Progenitor cell of endocrine pancreas (in vitro differentiated cells): ENCODE results near the gene ARHGAP19. TPM values are rescaled to one million over a fixed set of nuclear protein-coding genes. Genes with fewer than 3 reads are reported as not detected.

Experiments used
- DNase-seq: peaks from one replicate; pipeline ENCODE4 v3.0.0; 2021; ENCODE audit warnings: low spot score; ENCODE audit not compliant: unreplicated experiment
- H3K27ac Mint-ChIP-seq: 2 replicates; pipeline ENCODE4 v1.8.0; 2021; ENCODE audit warnings: mild to moderate bottlenecking, moderate library complexity, mixed read lengths
- H3K27me3 Mint-ChIP-seq: 2 replicates; pipeline ENCODE4 v1.8.0; 2021; ENCODE audit warnings: mixed read lengths
- H3K36me3 Mint-ChIP-seq: 2 replicates; pipeline ENCODE4 v1.8.0; 2022; ENCODE audit warnings: mixed read lengths; ENCODE audit not compliant: insufficient read depth
- H3K4me1 Mint-ChIP-seq: 2 replicates; pipeline ENCODE4 v1.8.0; 2021; ENCODE audit warnings: low read depth, mixed read lengths
- H3K4me3 Mint-ChIP-seq: 2 replicates; pipeline ENCODE4 v1.8.0; 2021; ENCODE audit warnings: low read depth, mild to moderate bottlenecking, moderate library complexity, mixed read lengths
- H3K9me3 Mint-ChIP-seq: 2 replicates; pipeline ENCODE4 v1.8.0; 2021; ENCODE audit warnings: low read depth, mixed read lengths
- total RNA-seq: library from RNA; stranded (reverse); gene quantifications from 2 replicates; pipeline ENCODE4 v1.2.1, GENCODE V29; 2021
- TF ChIP-seq, protein P1 (sequence below): fragments of 200-600 bp; sonication (generic); IDR thresholded peaks from one replicate; pipeline ENCODE4 v1.5.0; 2021; ENCODE audit warnings: antibody characterized with exemption, mild to moderate bottlenecking; ENCODE audit not compliant: unreplicated experiment

ARHGAP19 gene
- total RNA-seq, 1 donor from 2014 or later: 21.1 TPM

DNA sequence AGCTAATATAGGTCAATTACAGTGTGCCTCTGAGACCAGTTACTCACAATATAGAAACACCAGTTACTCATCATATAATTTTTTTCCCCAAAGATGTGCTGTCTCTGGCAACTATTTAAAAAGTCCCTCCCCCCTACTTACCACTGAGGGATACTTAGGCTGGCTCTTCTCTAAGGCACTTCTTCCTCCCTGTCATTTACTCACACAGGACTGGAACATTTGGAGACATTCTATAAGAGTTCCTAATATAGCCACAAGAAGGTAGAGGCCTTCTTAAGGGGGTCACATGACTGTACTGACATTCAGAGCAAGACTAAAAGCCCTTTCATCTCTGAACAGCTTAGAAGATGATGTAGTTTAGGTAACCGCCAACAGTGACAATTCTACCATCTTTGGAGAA is 62.3 kb downstream of the ARHGAP19 start:
- H3K27me3 Mint-ChIP-seq: no peaks in the 10 kb centered on the region
- H3K36me3 Mint-ChIP-seq: peaks cover 8% of the 10 kb centered on the region
- H3K9me3 Mint-ChIP-seq: no peaks in the 10 kb centered on the region
- TF ChIP-seq, protein P1, sequence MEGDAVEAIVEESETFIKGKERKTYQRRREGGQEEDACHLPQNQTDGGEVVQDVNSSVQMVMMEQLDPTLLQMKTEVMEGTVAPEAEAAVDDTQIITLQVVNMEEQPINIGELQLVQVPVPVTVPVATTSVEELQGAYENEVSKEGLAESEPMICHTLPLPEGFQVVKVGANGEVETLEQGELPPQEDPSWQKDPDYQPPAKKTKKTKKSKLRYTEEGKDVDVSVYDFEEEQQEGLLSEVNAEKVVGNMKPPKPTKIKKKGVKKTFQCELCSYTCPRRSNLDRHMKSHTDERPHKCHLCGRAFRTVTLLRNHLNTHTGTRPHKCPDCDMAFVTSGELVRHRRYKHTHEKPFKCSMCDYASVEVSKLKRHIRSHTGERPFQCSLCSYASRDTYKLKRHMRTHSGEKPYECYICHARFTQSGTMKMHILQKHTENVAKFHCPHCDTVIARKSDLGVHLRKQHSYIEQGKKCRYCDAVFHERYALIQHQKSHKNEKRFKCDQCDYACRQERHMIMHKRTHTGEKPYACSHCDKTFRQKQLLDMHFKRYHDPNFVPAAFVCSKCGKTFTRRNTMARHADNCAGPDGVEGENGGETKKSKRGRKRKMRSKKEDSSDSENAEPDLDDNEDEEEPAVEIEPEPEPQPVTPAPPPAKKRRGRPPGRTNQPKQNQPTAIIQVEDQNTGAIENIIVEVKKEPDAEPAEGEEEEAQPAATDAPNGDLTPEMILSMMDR: no peak
- DNase-seq: no peak
- H3K4me3 Mint-ChIP-seq: no peak overlapping the region
- H3K4me1 Mint-ChIP-seq: peaks cover 1% of the 10 kb centered on the region
- H3K27ac Mint-ChIP-seq: no peak overlapping the region

DNA sequence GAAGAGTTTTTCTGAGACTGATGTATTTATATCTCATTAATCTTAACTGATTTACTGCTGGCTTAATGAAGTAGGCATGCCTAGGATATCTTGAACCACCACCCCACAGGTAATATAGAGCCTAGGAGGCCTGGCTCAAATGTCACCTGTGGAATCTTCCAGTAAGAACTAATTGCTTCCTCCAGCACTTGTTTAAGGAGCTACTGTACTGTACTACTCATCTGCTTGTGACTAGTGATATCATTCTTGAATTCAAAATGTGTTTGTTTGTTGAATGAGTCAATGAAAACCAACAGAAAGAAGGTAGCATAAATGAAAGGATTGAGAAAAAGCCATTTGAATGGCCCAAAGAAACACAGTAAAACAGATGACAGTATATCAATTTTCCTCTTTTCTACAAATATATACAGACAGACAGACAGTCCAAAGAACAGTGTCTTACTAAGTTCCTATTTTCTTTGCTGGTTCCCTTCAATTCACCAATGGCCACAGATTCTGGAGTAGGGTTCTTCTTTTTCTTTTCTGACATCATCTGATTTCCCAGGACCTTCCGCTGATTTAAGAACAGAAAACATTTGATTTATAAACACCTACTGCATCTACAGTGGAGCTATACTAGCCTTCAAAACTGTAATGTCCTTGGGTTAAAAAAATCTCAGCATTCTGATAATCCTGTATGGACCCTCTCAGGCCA is 63.0 kb downstream of the ARHGAP19 start:
- no peak overlapping the region for H3K4me3 Mint-ChIP-seq
- H3K27me3 Mint-ChIP-seq: no peaks in the 10 kb centered on the region
- no peaks in the 10 kb centered on the region for H3K9me3 Mint-ChIP-seq
- H3K4me1 Mint-ChIP-seq: peaks cover 1% of the 10 kb centered on the region
- TF ChIP-seq, protein P1: no peak
- no peak overlapping the region for H3K27ac Mint-ChIP-seq
- peaks cover 8% of the 10 kb centered on the region for H3K36me3 Mint-ChIP-seq
- no peak for DNase-seq

- H3K36me3 Mint-ChIP-seq: peaks cover 10% of the 10 kb centered on the region
- no peaks in the 10 kb centered on the region for H3K27me3 Mint-ChIP-seq
- no peak overlapping the region for H3K4me3 Mint-ChIP-seq
- H3K9me3 Mint-ChIP-seq: no peaks in the 10 kb centered on the region
- H3K4me1 Mint-ChIP-seq: no peaks in the 10 kb centered on the region
- no peak for DNase-seq
- TF ChIP-seq, protein P1: no peak
- H3K27ac Mint-ChIP-seq: no peak overlapping the region
Observed at GRCh38 chr10:97228775-97229157, 63.7 kb downstream of the ARHGAP19 start.

- DNase-seq: no peak
- peaks cover 10% of the 10 kb centered on the region for H3K36me3 Mint-ChIP-seq
- TF ChIP-seq, protein P1: no peak
- no peaks in the 10 kb centered on the region for H3K4me1 Mint-ChIP-seq
- H3K4me3 Mint-ChIP-seq: no peak overlapping the region
- H3K27me3 Mint-ChIP-seq: no peaks in the 10 kb centered on the region
- H3K27ac Mint-ChIP-seq: no peak overlapping the region
- no peaks in the 10 kb centered on the region for H3K9me3 Mint-ChIP-seq
Observed at GRCh38 chr10:97228130-97228774, 64.2 kb downstream of the ARHGAP19 start.

DNA sequence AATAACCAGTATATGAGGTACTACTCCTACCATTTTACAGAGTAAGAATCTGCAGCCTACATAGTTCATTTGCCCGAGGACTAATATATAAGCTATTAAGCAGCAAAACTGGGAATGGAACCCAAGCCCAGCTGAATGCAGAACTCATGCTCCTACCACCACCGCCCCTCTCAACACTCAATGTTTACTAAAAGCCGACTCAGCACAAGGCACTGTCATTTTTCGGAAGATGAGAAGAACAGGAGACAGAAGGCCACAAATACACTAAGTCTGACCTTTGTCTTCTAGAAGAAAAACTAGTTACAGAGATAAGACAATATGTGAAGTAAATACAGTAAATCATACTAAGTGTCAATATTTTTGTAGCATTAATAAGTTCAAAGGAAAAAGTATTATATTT is 66.0 kb downstream of the ARHGAP19 start:
- peaks cover 7% of the 10 kb centered on the region for H3K4me1 Mint-ChIP-seq
- TF ChIP-seq, protein P1: no peak
- DNase-seq: no peak
- no peaks in the 10 kb centered on the region for H3K27me3 Mint-ChIP-seq
- no peak overlapping the region for H3K4me3 Mint-ChIP-seq
- H3K36me3 Mint-ChIP-seq: peaks cover 9% of the 10 kb centered on the region
- H3K9me3 Mint-ChIP-seq: no peaks in the 10 kb centered on the region
- no peak overlapping the region for H3K27ac Mint-ChIP-seq
